Fibroblast of villous mesenchyme (primary cell): ENCODE measurements around the gene KRTAP10-9. TPM values are rescaled to one million over a fixed set of nuclear protein-coding genes. Genes with fewer than 3 reads are reported as not detected.
"Not testable (repeated sequence)": the region's sequence is repeated elsewhere in the genome, so short reads cannot be mapped to it uniquely, and the experiment has no call there.

Experiments used
- DNase-seq: peaks from one replicate; pipeline ENCODE4 v3.0.0-alpha.2; 2010; ENCODE audit warnings: low read depth
- H3K4me3 ChIP-seq: 2 replicates; pipeline ENCODE4 v1.5.1; 2011; ENCODE audit warnings: low read depth, mild to moderate bottlenecking, low read length
- CTCF ChIP-seq: IDR thresholded peaks from 2 replicates; pipeline ENCODE4 v1.5.1; 2012; ENCODE audit warnings: low read depth, mild to moderate bottlenecking, low read length; ENCODE audit not compliant: insufficient read depth
- total RNA-seq: library from RNA; depleted of rRNA; stranded (reverse); fragments of >200 nt; gene quantifications from 2 replicates; pipeline ENCODE4 v1.2.3, GENCODE V29; 2012

The KRTAP10-9 gene
- total RNA-seq, 1 donor, result not detected

- DNase-seq, result no peak
- TF ChIP-seq CTCF, result no peak
- no peak within 1 kb of the TSS for H3K4me3 ChIP-seq
These were observed 10.3 kb downstream of the KRTAP10-9 start, which contains the start of gene KRTAP10-10 for GRCh38 chr21:44637018-44637850. Gene KRTAP10-10 (plus strand): TSS chr21:44637356. CDS start chr21:44637418, 62 bp downstream.

GRCh38 chr21:44637851-44638348 lies 11.0 kb downstream of the KRTAP10-9 start:
- DNase-seq, H3K4me3 ChIP-seq: not testable (repeated sequence)

GRCh38 chr21:44638506-44639330 lies 11.8 kb downstream of the KRTAP10-9 start:
- not testable (repeated sequence) for DNase-seq, H3K4me3 ChIP-seq

GRCh38 chr21:44639331-44639655 lies 12.4 kb downstream of the KRTAP10-9 start:
- no peak for TF ChIP-seq CTCF
- H3K4me3 ChIP-seq, result no peak overlapping the region
- no peak for DNase-seq

- no peak for TF ChIP-seq CTCF
- DNase-seq, result no peak
- no peak overlapping the region for H3K4me3 ChIP-seq
These were observed 13.9 kb downstream of the KRTAP10-9 start for GRCh38 chr21:44640761-44641160.

- H3K4me3 ChIP-seq, result no peak overlapping the region
- TF ChIP-seq CTCF, result no peak
- no peak for DNase-seq
These were observed 16.9 kb downstream of the KRTAP10-9 start for GRCh38 chr21:44643741-44644310.

GRCh38 chr21:44644878-44645277 lies 18.0 kb downstream of the KRTAP10-9 start:
- H3K4me3 ChIP-seq, result no peak overlapping the region
- TF ChIP-seq CTCF, result no peak
- DNase-seq, result no peak

GRCh38 chr21:44646366-44647221 lies 19.7 kb downstream of the KRTAP10-9 start, which contains the start of gene KRTAP10-11:
Gene KRTAP10-11 (plus strand): TSS chr21:44646414. CDS start chr21:44646459, 45 bp downstream.
- not testable (repeated sequence) for DNase-seq, H3K4me3 ChIP-seq
